Esophagus muscularis mucosa (tissue), 4 donors: ENCODE data around the gene SMIM38. TPM values are rescaled to one million over a fixed set of nuclear protein-coding genes. Genes with fewer than 3 reads are reported as not detected.

ENCODE experiments used
- DNase-seq: peaks from one replicate; pipeline ENCODE4 v3.0.0-alpha.2; 2017; ENCODE audit errors: extremely low spot score
- H3K27ac ChIP-seq, 4 donors: fragments of 200-600 bp; sonication (generic); replicated peaks in 1 of 4; 1 replicate in 3 of 4; 2 replicates in 1 of 4; pipeline ENCODE4 v1.5.1; 2016 to 2019; ENCODE audit warnings: mild to moderate bottlenecking in 1 of 4
- H3K27me3 ChIP-seq, 4 donors: fragments of 200-600 bp; sonication (generic); one replicate each; pipeline versions ENCODE4 v1.5.1 to v1.6.0; 2016 to 2019
- H3K36me3 ChIP-seq, 4 donors: fragments of 200-600 bp; sonication (generic); one replicate each; pipeline ENCODE4 v1.5.1; 2016 to 2019
- H3K4me1 ChIP-seq, 4 donors: fragments of 200-600 bp; sonication (generic); one replicate each; pipeline ENCODE4 v1.5.1; 2016 to 2019
- H3K4me3 ChIP-seq, 4 donors: fragments of 200-600 bp; sonication (generic); 1 replicate in 2 of 4; 2 replicates in 2 of 4; pipeline ENCODE4 v1.5.1; 2016 to 2019; ENCODE audit warnings: mild to moderate bottlenecking in 4 of 4, moderate library complexity in 1 of 4
- H3K9me3 ChIP-seq, 4 donors: fragments of 200-600 bp; sonication (generic); 1 replicate in 3 of 4; 2 replicates in 1 of 4; pipeline ENCODE4 v1.5.1; 2016 to 2019
- EP300 ChIP-seq: sonication (generic); formaldehyde crosslinking; IDR thresholded peaks from one replicate; pipeline ENCODE4 v1.6.1; 2017; ENCODE audit warnings: antibody characterized with exemption
- POLR2A ChIP-seq: fragments of 450-650 bp; IDR thresholded peaks from one replicate; pipeline ENCODE4 v1.6.1; 2017; ENCODE audit warnings: antibody characterized with exemption, moderate library complexity, mild to moderate bottlenecking, low read depth
- POLR2AphosphoS5 ChIP-seq, 2 donors: sonication (generic); formaldehyde crosslinking; IDR thresholded peaks; one replicate each; pipeline ENCODE4 v1.6.1; 2017; ENCODE audit warnings: antibody characterized with exemption in 2 of 2
- WGBS: methylation state at CpG from one replicate; pipeline ENCODE4 v1.1.5; 2018; 5-methylcytosine and 5-hydroxymethylcytosine counted together
- intact Hi-C: fragments of 100-400 bp; cut with DNase I; formaldehyde crosslinking; loops from one replicate; pipeline ENCODE4 v1.15.1; 2023
- total RNA-seq, 4 donors: library from RNA; depleted of rRNA; stranded (reverse); fragments of >200 nt; gene quantifications; one replicate each; pipeline versions ENCODE4 v1.1.0 to v1.2.1, GENCODE V29; 2016
- TF ChIP-seq, protein P1 (sequence below), 3 experiments: fragments of 200-600 bp in 2 of 3; fragments of 450-650 bp in 1 of 3; sonication (generic) in 2 of 3; IDR thresholded peaks; one replicate each; pipeline ENCODE4 v1.5.1; 2017 to 2019; ENCODE audit warnings: antibody characterized with exemption in 3 of 3, mild to moderate bottlenecking in 2 of 3, moderate library complexity in 1 of 3

SMIM38 gene
- total RNA-seq, 4 donors from 2014 or later, result 0.50 to 4.2 (median 2.6) TPM

DNA sequence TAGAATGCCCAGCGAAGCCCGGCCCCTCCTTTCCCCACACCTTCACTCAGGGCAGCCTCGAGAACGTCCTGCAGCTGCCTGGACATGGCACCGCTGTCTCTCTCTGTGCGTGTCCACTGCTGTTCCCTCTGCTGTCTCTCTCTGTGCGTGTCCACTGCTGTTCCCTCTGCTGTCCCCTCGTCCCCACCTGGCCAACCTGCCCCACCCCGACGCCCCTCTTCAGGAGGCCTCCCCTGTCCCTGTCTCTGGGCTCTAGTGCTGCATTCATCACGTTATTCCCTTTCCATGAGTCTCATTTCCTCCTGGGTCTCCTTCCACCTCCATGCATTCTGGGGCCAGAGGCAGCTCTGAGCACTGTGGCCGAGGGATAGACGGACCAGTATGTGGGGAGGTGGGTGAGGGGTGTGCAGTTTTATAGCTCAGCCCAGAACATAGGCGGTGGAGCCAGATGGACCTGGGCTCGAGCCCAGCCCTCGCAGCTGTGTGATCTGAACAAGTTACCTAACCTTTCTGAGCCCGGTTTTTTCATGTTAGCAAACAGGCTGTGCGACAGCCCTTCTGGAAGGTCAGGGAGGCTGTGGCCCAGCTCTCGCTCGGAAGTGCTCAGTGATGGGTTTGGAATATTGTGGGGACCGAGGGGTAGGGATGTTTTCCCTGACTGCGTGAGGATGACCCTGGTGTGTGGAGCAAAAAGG, 41.9 kb upstream of the SMIM38 start:
- H3K27me3 ChIP-seq, result no peaks in the 10 kb centered on the region
- intact Hi-C loops, result no loop called here
- peaks cover 0 to 6% (median 3%) of the 10 kb centered on the region in 4 donors for H3K36me3 ChIP-seq
- no peak overlapping the region for H3K27ac ChIP-seq
- H3K4me3 ChIP-seq, result no peak overlapping the region
- 87% methylated on average over 20 of the region's 22 CpGs for WGBS
- TF ChIP-seq POLR2AphosphoS5 (IDR thresholded peaks at IDR 0.05) (no peak), EP300 (no peak), POLR2A (no peak)
- TF ChIP-seq, protein P1, sequence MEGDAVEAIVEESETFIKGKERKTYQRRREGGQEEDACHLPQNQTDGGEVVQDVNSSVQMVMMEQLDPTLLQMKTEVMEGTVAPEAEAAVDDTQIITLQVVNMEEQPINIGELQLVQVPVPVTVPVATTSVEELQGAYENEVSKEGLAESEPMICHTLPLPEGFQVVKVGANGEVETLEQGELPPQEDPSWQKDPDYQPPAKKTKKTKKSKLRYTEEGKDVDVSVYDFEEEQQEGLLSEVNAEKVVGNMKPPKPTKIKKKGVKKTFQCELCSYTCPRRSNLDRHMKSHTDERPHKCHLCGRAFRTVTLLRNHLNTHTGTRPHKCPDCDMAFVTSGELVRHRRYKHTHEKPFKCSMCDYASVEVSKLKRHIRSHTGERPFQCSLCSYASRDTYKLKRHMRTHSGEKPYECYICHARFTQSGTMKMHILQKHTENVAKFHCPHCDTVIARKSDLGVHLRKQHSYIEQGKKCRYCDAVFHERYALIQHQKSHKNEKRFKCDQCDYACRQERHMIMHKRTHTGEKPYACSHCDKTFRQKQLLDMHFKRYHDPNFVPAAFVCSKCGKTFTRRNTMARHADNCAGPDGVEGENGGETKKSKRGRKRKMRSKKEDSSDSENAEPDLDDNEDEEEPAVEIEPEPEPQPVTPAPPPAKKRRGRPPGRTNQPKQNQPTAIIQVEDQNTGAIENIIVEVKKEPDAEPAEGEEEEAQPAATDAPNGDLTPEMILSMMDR (IDR thresholded peaks at IDR 0.05), result no peak
- H3K9me3 ChIP-seq, result no peaks in the 10 kb centered on the region
- H3K4me1 ChIP-seq, result peaks cover 10 to 16% (median 12%) of the 10 kb centered on the region in 4 donors
- no peak for DNase-seq

DNA sequence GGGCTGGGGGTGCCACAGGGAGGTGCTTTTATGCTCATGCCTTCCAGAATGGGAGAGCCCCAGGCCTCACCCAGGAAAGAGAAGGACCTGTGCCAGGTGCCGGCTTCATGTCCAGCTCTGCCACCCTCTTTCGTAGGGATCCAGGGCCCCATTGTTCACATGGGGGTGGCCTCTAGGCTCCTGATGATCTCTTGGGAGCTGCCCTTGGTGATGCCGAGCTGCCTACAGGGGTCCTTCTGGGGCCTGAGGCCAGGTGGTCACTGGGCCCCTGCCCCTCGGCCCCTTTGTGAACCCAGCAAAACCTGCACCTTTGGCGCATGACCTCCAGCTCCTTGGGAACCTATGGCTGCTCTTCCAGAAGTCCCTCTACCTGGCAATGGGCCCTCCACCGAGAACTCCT, 41.4 kb upstream of the SMIM38 start:
- no peak for DNase-seq
- Histone ChIP-seq H3K27ac (no peak overlapping the region), H3K4me1 (peaks cover 10 to 16% (median 12%) of the 10 kb centered on the region in 4 donors), H3K4me3 (no peak overlapping the region), H3K36me3 (peaks cover 0 to 2% (median 0%) of the 10 kb centered on the region in 4 donors), H3K27me3 (no peaks in the 10 kb centered on the region), H3K9me3 (peaks cover 0 to 6% (median 2%) of the 10 kb centered on the region in 4 donors)
- intact Hi-C loops, result no loop called here
- no peak for TF ChIP-seq POLR2A
- no peak for TF ChIP-seq POLR2AphosphoS5 (IDR thresholded peaks at IDR 0.05)
- TF ChIP-seq, protein P1 (IDR thresholded peaks at IDR 0.05), result no peak
- TF ChIP-seq EP300, result no peak
- 89% methylated on average over 6 of the region's 6 CpGs for WGBS

DNA sequence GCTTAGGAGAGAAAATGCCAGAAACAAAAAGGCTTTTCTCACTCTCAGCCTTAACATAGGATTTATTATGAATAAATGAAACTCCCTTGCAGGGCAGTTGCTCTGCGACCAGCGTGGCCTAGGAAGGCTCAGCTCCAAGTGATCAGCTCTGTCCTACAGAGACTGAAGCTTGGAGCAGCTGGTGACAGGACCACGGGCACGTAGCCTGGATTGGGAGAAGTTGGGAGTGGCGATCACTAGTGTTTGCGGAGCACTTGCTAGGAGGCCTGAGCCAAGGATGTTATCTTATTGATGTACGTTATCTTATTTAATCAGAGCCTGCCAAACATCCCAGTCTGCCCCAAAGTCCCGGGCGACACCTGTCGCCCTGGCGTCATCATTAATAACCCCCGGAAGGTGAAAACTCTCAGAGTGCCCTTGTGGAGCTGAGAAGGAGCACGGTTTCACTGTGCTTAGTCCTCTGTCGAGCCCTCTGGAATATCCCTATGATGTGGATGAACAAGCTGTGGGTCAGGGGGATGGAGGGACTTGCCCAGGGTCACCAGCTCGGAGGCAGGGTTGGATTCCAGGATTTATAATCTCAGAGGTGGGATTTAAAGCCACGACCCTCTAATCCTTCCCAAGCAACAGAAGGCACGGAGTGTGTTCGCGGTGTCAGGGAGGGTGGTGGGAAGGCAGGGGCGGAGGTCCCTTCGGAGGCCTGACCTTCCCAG, 40.8 kb upstream of the SMIM38 start:
- peaks cover 10 to 16% (median 12%) of the 10 kb centered on the region in 4 donors for H3K4me1 ChIP-seq
- no peak for DNase-seq
- H3K4me3 ChIP-seq, result no peak overlapping the region
- peaks cover 0 to 2% (median 0%) of the 10 kb centered on the region in 4 donors for H3K36me3 ChIP-seq
- 85% methylated on average over 21 of the region's 21 CpGs for WGBS
- H3K27ac ChIP-seq, result no peak overlapping the region
- H3K27me3 ChIP-seq, result no peaks in the 10 kb centered on the region
- TF ChIP-seq, protein P1 (IDR thresholded peaks at IDR 0.05), result no peak
- no peak for TF ChIP-seq POLR2A
- TF ChIP-seq EP300, result no peak
- TF ChIP-seq POLR2AphosphoS5 (IDR thresholded peaks at IDR 0.05), result no peak
- peaks cover 0 to 8% (median 2%) of the 10 kb centered on the region in 4 donors for H3K9me3 ChIP-seq
- intact Hi-C loops, result no loop called here

DNA sequence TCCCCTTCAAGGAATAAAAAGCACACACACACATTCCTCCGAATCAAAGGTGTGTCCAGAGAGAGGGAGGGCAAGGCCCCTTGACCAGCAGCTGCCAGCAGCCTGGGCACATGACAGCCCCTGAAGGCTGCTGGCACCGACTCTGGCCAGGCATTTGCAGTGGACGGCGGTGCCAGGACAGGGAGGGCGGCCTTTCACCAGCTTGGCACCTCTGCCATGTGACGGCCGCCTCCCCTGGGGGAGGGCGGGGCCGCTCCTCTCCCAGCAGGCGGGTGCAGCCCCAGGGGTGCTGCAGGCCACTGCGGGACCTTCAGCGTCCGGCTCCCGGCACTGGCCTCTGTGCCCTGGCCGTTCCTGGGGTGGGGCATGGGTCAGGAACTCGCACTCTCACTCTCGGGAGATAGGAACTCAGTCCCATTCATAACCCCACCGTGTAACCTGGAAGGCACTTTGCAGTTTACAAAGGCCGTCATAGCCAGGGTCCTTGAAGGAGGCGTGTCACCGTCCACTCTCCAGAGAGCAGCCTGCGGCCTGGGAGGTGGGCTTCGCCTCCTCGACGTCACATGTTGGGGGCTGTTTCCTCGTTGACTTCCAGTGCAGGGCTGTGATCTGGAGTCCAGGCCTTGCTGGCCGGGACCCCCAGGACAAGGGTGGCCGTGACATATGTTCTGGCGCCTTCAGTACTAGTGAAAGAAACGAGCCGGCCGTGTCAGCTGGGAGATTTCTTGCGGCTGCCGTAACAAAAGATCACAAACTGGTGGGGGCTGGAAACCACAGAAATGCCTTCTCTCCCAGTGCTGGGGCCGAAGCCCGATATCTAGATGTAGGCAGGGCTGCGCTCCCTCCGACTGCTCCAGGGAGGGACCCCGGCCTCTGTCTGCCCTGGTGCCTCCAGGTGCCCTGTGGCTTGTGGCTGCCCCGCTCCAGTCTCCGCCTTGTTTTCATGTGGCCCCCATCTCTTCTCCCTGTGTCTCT, 39.9 kb upstream of the SMIM38 start:
- no peak overlapping the region for H3K4me3 ChIP-seq

More for the DNA sequence above, 39.9 kb upstream of the SMIM38 start:
- Histone ChIP-seq H3K9me3 (peaks cover 0 to 8% (median 2%) of the 10 kb centered on the region in 4 donors), H3K36me3 (peaks cover 0 to 3% (median 0%) of the 10 kb centered on the region in 4 donors), H3K27ac (peak overlapping the region in 1 of 4 donors; percentile 5), H3K4me1 (peaks cover 10 to 16% (median 12%) of the 10 kb centered on the region in 4 donors), H3K27me3 (no peaks in the 10 kb centered on the region)
- TF ChIP-seq, protein P1 (IDR thresholded peaks at IDR 0.05), result no peak
- TF ChIP-seq POLR2AphosphoS5 (IDR thresholded peaks at IDR 0.05), result peak; percentile 13 to 16
- 89% methylated on average over 16 of the region's 41 CpGs for WGBS
- no peak for DNase-seq
- intact Hi-C loops, result no loop called here
